NCI-H1417 treated with DMSO at 0.1 percent for 48 hours (cell line): ENCODE results near the gene DLGAP4.

Experiments used
- DNase-seq: peaks from one replicate; lab custom pipeline; 2025; lab: John Stamatoyannopoulos, UW

DLGAP4 gene

DNA sequence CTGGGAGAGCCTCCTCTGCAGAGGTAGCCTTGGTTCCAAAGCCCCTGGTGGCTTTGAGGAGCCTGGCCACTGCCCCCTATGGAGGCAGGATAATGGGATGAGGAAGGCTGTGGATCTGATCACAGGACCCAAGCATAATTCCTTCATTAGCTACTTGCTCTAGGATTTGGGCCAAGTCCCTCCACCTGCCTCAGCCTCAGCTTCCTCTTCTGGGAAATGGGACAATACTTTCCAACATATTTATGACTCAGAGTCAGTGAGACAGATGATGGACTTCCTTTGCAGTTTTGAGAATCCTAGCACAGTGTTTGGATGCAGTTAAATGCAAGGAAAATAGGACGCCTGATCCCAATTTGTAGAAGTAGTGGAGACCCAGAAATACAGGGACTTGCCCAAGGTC is 171.3 kb downstream of the DLGAP4 start:
- DNase-seq: no peak

DNA sequence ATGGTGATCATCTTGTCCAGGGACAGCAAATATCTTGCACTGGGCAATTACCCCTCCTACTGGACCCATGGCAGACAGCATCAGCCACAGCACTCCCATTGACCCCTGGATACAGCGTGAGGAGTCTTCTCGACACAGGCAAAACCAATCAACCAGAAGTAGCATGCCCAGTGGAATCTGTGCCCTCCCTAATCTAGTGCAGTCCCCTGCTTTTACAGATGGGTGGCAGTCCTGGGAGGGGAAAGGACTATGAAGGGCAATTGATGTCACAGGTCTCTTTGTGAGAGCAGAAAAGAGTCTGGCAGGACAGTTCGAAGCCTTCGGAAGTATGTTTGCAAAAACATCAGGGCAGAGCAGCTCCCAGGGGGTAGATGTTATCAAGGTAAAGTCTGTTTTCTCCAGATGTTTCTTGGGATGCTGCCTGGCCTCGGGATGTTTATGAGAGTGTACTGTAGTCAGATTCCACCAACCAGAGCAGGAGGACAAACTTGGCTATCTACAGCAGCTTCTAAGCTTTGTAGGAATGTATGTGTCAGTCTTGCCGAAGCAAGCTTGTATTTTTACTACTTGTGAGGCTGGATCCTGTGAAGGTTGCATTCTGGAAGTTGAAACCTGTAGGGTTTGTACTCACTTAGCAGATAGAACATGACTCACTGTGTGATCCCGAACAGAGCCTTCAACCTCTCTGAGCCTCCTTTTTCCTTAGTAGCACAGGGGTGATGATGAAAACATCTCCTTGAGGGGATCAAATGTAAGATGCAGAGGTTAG is 172.2 kb downstream of the DLGAP4 start:
- DNase-seq: no peak

DNA sequence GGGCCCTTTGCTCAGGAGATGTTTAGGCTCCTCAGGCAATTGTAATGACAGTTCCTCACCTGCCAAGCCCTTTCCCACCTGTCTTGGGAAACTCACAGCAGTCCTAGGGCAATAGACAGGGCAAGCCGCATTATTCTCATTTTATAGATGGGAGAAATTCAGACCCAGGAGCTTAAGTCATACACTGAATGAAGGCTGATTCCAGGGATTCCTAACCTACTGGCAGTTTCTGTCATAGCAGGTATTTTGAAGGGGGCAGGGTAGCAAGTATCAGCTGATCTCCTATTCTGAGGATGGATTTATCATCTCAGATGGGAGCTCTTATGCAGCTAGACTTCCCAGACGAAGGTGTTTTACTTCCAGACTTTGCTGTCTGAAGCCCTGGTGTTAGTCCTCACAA is 173.8 kb downstream of the DLGAP4 start:
- DNase-seq: no peak

DNA sequence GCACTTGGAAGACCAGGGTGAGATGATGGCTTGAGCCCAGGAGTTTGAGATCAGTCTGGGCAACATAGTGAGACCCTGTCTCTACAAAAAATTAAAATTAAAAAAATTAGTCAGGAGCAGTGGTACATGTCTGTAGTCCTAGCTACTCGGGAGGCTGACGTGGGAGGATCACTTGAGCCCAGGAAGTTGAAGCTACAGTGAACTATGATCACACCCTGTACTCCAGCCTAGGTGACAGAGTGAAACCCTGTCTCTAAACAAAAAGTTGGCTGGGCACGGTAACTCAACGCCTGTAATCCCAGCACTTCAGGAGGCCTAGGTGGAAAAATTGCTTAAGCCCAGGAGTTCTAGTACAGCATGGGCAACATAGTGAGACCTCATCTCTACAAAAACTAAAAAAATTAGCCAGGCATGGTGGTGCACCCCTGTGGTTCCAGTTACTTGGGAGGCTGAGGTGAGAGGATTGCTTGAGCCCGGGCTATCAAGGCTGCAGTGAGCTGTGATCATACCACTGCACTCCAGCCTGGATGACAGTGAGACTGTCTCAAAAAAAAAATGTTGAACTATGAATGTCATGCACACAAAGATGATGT is 174.4 kb downstream of the DLGAP4 start:
- no peak for DNase-seq

DNA sequence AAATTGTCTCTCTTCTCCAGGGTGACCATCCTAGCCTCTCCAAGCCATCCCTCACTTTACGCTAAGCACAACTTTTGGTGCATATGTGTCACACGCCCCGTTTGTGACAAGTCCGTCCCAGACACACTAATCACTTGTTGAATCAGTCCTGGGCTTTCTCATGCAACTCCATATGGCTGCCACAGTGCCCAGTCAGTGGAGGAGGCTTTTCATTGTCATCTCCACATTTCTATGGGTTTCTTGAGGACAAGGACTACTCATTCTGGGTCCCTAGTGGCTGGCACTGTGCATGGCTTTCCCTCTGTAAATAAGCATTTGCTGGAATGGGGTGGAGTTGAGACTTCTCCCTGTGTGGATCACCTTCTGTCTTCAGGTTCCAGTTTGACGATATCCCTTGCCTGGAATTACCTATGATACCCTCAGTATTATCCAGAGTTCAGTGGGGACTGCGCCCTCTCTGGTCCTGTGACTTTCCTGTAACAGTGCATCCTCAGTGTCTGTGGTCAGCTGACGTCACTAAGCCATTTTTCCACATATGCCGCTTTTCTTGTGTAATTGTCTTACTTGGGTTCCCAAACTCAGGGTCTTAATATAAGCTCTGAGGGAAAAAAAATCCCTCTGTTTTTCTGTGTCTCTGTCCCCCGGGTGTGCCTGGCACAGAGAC is 175.4 kb downstream of the DLGAP4 start:
- no peak for DNase-seq

DNA sequence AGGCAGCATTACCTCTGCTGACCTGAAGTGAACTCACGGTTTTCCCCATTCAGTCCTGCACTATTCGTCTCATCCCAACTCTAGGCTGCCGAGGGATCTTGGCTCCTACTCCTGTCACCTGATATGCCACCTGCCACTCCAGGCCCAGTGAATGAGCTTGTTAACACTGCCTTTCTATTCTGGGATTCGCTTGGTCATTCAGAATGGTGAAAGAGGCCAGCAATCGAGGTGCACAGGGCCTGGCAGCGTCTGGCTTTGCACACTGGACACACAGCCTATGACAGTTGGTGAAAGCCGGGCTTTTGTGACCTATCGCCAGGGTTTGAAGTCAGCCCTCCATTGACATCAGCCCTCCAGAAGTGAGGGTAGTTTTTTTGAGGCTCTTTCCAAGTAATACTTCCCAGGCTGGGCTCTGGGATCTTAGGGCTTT is 175.9 kb downstream of the DLGAP4 start:
- peak; percentile 27 for DNase-seq

GRCh38 chr20:36483209-36483918 is 177.2 kb downstream of the DLGAP4 start:
- DNase-seq: no peak

GRCh38 chr20:36483919-36484808 is 178.0 kb downstream of the DLGAP4 start:
- DNase-seq: no peak

GRCh38 chr20:36485286-36485685 is 179.1 kb downstream of the DLGAP4 start:
- DNase-seq: no peak

DNA sequence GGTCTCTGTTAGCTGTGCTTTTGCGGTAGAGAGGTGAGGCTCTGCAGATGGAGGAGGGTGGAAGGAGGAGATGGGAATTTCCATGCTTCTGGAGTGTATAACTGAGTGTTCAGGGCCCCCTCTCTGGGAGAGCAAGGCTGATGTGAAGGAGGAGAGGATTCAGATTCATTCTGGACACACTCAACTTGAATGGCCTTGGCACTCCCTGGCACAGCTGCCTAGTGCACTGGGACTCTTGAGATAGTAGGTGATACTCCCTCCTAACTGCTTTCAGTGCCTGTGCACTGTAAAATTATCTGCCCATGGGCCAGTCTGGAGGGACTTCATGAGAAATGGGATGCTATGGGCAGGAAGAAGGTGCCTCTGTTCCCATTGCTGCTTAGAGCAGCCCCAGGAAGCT is 180.9 kb downstream of the DLGAP4 start:
- DNase-seq: no peak

DNA sequence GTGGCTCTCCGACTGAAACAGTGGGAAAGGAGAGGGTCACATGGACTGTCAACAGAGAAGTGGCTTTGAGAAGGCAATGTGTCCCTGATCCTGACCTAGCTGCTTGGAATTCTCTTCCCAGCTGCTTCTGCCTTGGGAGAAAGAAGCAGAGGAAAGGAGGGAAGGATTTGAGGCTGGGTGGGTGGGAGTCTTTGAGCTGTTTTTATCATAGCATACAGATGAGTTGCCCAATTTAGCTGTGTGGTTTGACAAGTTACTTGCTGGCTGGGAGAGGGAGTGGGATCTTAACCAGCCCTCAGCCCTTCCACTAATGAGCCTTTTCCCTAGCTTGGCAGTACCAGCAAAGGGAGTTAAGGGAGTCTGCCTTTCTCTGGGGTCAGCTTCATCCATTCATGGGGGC is 184.1 kb downstream of the DLGAP4 start:
- DNase-seq: no peak

DNA sequence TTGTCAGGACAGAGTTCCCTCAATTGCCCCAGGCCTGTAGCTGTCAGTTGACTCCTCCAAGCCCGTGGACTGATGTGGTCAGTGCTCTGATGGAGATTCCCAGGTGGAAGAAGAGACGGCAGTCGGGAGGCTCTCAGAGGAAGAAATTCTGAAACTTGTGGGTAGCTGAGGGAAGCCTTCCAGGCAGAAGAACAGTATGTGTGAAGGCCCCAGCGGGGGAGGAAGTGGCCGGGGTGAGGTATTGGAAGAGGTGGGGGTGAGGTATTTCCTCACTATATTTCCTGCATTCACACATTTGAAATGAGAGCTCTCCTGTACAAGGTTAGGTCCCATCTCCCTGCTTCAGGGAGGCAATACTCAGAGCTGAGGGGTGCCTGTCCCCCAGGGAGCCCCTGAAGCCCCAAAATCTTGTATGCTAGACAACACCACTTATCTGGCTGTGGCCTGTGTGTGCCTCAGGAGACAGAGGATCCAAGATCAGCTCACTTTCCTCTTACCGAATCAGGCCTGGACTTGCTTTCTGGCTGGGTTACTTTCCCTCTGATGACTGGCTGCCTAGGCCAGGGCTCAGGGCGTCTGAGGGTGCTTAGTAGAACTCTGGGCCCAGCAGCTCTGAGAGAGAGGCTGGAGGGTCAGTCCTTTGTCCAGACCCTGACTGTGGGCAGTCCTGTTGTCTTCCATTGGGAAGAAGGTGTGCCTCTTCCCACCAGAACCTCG is 185.9 kb downstream of the DLGAP4 start:
- DNase-seq: no peak

DNA sequence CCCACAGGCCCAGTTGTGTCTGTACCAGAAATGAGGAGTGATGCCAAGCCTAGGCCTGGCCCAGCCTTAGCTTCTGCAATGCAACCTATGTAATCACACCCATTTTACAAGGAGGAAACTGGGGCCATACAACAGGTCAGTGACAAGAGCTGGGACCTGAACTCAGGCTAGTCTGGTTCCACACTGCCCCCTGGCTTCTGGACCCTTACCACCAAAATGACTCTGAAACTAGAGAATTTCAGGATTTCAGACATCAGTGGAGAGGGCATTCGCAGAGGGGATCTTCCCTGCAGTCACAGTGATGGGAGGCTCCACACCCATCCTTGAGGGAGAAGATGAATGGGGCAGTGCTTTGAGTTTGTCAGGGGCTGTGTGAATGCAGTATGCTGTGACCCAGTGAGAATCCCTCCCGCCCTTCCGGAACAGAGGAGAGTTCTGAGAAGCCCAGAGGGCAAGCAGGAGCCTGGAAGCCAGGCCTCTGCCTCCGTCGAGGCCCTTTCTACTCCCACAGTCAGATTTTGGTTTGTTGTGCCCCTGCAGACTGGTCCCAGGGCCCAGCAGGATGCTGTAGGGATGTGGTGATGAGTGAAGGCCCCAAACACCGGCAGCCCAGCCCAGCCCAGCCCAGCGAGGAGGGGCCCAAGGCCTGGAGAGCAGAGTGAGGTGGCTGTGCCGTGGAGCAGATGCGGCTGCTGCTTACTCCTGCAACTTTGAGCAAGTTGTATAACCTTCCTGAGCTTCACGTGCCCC is 187.1 kb downstream of the DLGAP4 start:
- no peak for DNase-seq

GRCh38 chr20:36493801-36494114 is 187.6 kb downstream of the DLGAP4 start:
- DNase-seq: no peak

GRCh38 chr20:36496707-36497669 is 190.8 kb downstream of the DLGAP4 start:
- no peak for DNase-seq

- DNase-seq: no peak
Measured at GRCh38 chr20:36497856-36498255, 191.7 kb downstream of the DLGAP4 start.

DNA sequence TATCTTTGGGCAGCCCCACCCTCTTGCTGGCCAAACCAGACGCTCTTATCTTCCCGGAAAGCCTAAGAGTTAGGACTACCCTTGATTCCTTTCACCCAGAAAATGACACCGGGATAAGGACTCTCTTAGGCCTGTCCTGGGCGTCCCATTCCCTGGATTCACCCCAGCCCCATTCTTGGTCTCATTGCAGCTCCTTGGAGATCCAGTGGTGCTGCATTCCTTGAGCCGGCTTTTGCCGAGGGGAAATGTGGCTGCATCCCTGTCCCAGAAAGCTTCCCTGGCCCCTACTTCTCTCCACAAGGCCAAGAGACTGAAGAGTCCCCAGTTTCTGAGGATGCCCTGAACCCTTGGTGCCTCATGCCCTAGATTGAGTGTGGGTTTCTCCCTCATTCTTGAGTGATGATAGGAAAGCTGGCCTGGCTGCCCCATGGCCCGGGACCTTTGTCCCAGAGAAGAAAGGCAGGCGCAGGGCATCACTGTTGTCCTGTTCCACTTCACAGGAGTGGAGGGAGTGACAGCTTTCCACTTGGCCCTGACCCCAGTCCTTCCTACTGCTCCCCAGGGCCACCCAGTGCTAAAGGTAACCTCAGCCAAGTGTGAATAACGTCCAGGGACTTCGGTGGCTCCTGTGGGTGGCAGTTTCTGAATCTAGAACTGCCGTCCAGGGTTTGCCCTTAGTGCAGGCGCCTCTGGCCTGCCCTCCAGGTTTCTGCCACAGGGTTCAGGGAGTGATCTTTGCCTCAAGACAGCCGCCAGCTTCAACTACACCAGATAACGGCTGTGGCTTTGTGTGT is 192.4 kb downstream of the DLGAP4 start:
- DNase-seq: no peak

DNA sequence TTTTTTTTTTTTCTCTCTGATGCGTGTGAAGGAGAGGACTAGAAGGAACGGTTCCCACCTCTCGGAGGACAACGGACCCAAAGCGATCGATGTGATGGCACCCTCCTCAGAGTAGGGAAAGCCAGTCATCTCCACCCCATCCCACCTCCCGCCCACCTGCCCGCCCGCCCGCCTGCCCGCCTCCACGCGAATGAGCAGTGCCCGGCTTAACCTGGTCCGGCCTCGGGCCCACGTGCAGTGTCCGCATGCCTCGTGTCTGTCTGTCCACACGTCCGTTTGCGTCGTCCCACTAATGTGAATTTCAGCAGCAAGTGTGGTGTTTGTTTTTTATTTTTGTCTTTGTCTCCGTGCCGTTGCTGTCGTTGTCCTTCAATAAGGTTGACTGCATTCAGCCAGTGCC is 193.1 kb downstream of the DLGAP4 start:
- no peak for DNase-seq
